HepG2 (cell line): Measurements from ENCODE around the gene MLX. TPM values are rescaled to one million over a fixed set of nuclear protein-coding genes. Genes with fewer than 3 reads are reported as not detected.

Experiments
- ATAC-seq: fragments of 200-7000 bp; cut with Tn5 transposase; 3 replicates; pipeline ENCODE4 v1.9.1; 2020; ENCODE audit warnings: mild to moderate bottlenecking, moderate library complexity
- BruUV-seq: library from RNA; stranded (reverse); fragments of 400-500 nt; replicated peaks from 2 replicates; lab custom pipeline; 2021; lab: Mats Ljungman, UMichigan
- CTCF ChIA-PET: fragments of 300-600 bp; formaldehyde crosslinking; extraction: SDS; loops from one replicate; lab custom pipeline; 2021; ENCODE audit warnings: low total read pairs, inconsistent platforms, low intra/inter-chr PET ratio; lab: Yijun Ruan, JAX
- POLR2A ChIA-PET: fragments of 350-600 bp; sonication (Branson Sonifier 250); formaldehyde crosslinking; loops from one replicate; lab custom pipeline; 2020; ENCODE audit warnings: antibody characterized with exemption, inconsistent platforms; lab: Yijun Ruan, JAX
- DNase-seq: peaks from one replicate; pipeline ENCODE4 v3.0.0-alpha.2; 2015; ENCODE audit warnings: low spot score
- FAIRE-seq: peaks from 3 replicates; lab custom pipeline; 2011; peaks lifted over from hg19 to GRCh38; lab: Jason Lieb, UNC
- H2AFZ ChIP-seq: one replicate; pipeline ENCODE4 v1.6.1; 2011; ENCODE audit warnings: low read length, inconsistent platforms
- H3K27ac ChIP-seq: fragments of 300-600 bp; 3 replicates; pipeline ENCODE4 v1.8.0; 2011; ENCODE audit warnings: mixed run types, mild to moderate bottlenecking, mixed read lengths, low read length, inconsistent platforms; ENCODE audit not compliant: insufficient read depth; ENCODE audit errors: extremely low read length
- H3K27me3 ChIP-seq, 2 experiments: fragments of 200-600 bp in 1 of 2; 2 replicates in 1 of 2; 3 replicates in 1 of 2; pipeline versions ENCODE4 v1.6.0 to v1.8.0; 2011; ENCODE audit warnings: low read length in 2 of 2, mild to moderate bottlenecking in 2 of 2, moderate library complexity in 2 of 2, inconsistent platforms in 1 of 2; ENCODE audit not compliant: insufficient read depth in 2 of 2, control insufficient read depth in 1 of 2
- H3K36me3 ChIP-seq, 2 experiments: fragments of 200-600 bp in 1 of 2; replicated peaks in 1 of 2; 2 replicates in 1 of 2; 3 replicates in 1 of 2; pipeline versions ENCODE4 v1.5.1 to v1.8.0; 2011; ENCODE audit warnings: low read length in 2 of 2, inconsistent platforms in 1 of 2; ENCODE audit not compliant: insufficient read depth in 2 of 2, control insufficient read depth in 1 of 2
- H3K4me1 ChIP-seq: 2 replicates; pipeline ENCODE4 v1.5.1; 2012; ENCODE audit warnings: low read length, inconsistent platforms; ENCODE audit not compliant: insufficient read depth
- H3K4me2 ChIP-seq: 2 replicates; pipeline ENCODE4 v1.6.0; 2011; ENCODE audit warnings: low read depth, low read length, inconsistent platforms
- H3K4me3 ChIP-seq, 3 experiments: fragments of 200-600 bp in 1 of 3; sonication (generic), shearing (Covaris generic) in 1 of 3; replicated peaks in 1 of 3; 2 replicates each; pipeline ENCODE4 v1.5.1; 2011 to 2016; ENCODE audit warnings: low read length in 3 of 3, inconsistent platforms in 2 of 3, low read depth in 2 of 3, mild to moderate bottlenecking in 2 of 3, control low read depth in 1 of 3, mixed read lengths in 1 of 3; ENCODE audit not compliant: insufficient read depth in 1 of 3
- H3K79me2 ChIP-seq: one replicate; pipeline ENCODE4 v1.6.1; 2011; ENCODE audit warnings: low read length, inconsistent platforms; ENCODE audit not compliant: insufficient read depth
- H3K9ac ChIP-seq: 2 replicates; pipeline ENCODE4 v1.6.0; 2011; ENCODE audit warnings: mild to moderate bottlenecking, low read depth, low read length, inconsistent platforms; ENCODE audit not compliant: insufficient read depth
- H3K9me3 ChIP-seq: 2 replicates; pipeline ENCODE4 v1.5.1; 2012; ENCODE audit warnings: mild to moderate bottlenecking, low read length
- H4K20me1 ChIP-seq: 2 replicates; pipeline ENCODE4 v1.6.0; 2011; ENCODE audit warnings: inconsistent platforms, mild to moderate bottlenecking, low read length, moderate library complexity; ENCODE audit not compliant: insufficient read depth
- AGO2 ChIP-seq: fragments of 200-400 bp; formaldehyde crosslinking; optimal IDR thresholded peaks from 2 replicates; pipeline ENCODE3; 2017; ENCODE audit warnings: mild to moderate bottlenecking, low read depth, low read length, moderate library complexity
- RFXANK ChIP-seq: IDR thresholded peaks from 2 replicates; pipeline ENCODE4 v1.6.1; 2016
- ZNF468 ChIP-seq: sonication (generic); formaldehyde crosslinking; IDR thresholded peaks from 2 replicates; pipeline ENCODE4 v1.8.0; 2022; ENCODE audit warnings: mild to moderate bottlenecking, moderate library complexity, missing genetic modification reagents
- ZSCAN9 ChIP-seq: IDR thresholded peaks from 2 replicates; pipeline ENCODE4 v1.6.1; 2016; ENCODE audit warnings: borderline replicate concordance
- WGBS: methylation state at CpG from one replicate; pipeline ENCODE4 v1.1.6; 2017; ENCODE audit warnings: low lambda C conversion rate; 5-methylcytosine and 5-hydroxymethylcytosine counted together
- in situ Hi-C: cut with HindIII; loops from 2 replicates; pipeline ENCODE4 v1.10.0; 2017; ENCODE audit warnings: low pct_unique_long_range_greater_than_20kb; ENCODE audit not compliant: extremely low pct_ligation_motif_present
- intact Hi-C: fragments of 100-400 bp; cut with micrococcal nuclease; formaldehyde crosslinking; loops from one replicate; pipeline ENCODE4 v1.10.0; 2022; ENCODE audit not compliant: unreplicated experiment
- polyA plus RNA-seq, 8 experiments: library from polyadenylated mRNA; depleted of rRNA in 3 of 8; stranded (reverse) in 7 of 8; unstranded in 1 of 8; fragments of >200 nt; fragmentation: Illumina TruSeq in 4 of 8; extraction: Trizol in 4 of 8; gene quantifications; 2 replicates each; pipeline versions ENCODE4 v1.2.1 to v1.2.3, GENCODE V29; 2011 to 2016; ENCODE audit warnings: low read depth in 4 of 8, missing spikeins in 1 of 8, mixed read lengths in 1 of 8; ENCODE audit not compliant: insufficient read depth in 1 of 8
- total RNA-seq, 5 experiments: library from RNA; depleted of rRNA; stranded (reverse); fragments of >200 nt; fragmentation: Illumina TruSeq; extraction: Trizol; gene quantifications; 2 replicates each; pipeline ENCODE4 v1.2.3, GENCODE V29; 2016; ENCODE audit warnings: low read depth in 1 of 5
- TF ChIP-seq, protein P1 (sequence below): sonication (generic); formaldehyde crosslinking; IDR thresholded peaks from 2 replicates; pipeline ENCODE4 v1.8.0; 2022; ENCODE audit warnings: missing genetic modification reagents, low read depth, mild to moderate bottlenecking, borderline replicate concordance
- TF ChIP-seq, protein P2 (sequence below): sonication (generic); formaldehyde crosslinking; IDR thresholded peaks from 2 replicates; pipeline ENCODE4 v1.5.1; 2020; ENCODE audit warnings: mild to moderate bottlenecking, missing genetic modification reagents, borderline replicate concordance

The MLX gene
- total and polyA plus RNA-seq, 2 of the 13 experiments (the other 11 are each of a cell fraction or from before 2014, with no cell fraction given), result 38.9 to 74.4 TPM

DNA sequence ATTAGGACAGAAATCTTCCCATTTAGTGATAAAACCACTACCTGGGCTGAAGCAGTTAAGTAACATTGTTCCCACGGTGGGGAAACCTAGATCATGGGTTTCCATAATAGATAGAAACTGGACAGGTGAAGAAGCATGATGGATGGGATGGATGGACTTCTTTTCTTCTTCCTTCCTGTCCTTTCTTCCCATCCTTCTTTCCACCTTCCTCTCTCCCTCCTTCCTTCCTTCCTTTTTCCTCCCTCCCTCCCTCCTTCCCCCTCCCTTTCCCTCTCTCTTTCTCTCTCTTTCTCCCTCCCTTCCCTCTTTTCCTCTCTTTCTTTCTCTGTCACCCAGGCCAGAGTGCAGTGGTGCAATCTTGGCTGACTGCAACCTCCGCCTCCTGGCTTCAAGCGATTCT is 7.6 kb downstream of the MLX start:
- ChIA-PET CTCF (no interaction called here), POLR2A (interaction anchor here (8.5 kb wide), 1 partner anchor 9 kb away, joined by 128 read pairs; the partner anchor contains the start of genes COASY and MLX)
- no peaks in the 10 kb centered on the region for H4K20me1 ChIP-seq
- ATAC-seq (no peak), DNase-seq (no peak), FAIRE-seq (no peak)
- TF ChIP-seq ZNF468 (CRISPR knock-in tag), result no peak
- no peak for TF ChIP-seq AGO2
- TF ChIP-seq, protein P1, sequence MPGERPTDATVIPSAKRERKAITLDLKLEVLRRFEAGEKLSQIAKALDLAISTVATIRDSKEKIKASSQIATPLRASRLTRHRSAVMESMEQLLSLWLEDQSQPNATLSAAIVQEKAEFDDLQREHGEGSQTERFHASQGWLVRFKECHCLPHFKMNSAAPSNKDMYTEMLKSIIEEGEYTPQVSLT (CRISPR knock-in tag), result no peak
- TF ChIP-seq RFXANK, result no peak
- TF ChIP-seq ZSCAN9 (CRISPR knock-in tag), result no peak
- TF ChIP-seq, protein P2, sequence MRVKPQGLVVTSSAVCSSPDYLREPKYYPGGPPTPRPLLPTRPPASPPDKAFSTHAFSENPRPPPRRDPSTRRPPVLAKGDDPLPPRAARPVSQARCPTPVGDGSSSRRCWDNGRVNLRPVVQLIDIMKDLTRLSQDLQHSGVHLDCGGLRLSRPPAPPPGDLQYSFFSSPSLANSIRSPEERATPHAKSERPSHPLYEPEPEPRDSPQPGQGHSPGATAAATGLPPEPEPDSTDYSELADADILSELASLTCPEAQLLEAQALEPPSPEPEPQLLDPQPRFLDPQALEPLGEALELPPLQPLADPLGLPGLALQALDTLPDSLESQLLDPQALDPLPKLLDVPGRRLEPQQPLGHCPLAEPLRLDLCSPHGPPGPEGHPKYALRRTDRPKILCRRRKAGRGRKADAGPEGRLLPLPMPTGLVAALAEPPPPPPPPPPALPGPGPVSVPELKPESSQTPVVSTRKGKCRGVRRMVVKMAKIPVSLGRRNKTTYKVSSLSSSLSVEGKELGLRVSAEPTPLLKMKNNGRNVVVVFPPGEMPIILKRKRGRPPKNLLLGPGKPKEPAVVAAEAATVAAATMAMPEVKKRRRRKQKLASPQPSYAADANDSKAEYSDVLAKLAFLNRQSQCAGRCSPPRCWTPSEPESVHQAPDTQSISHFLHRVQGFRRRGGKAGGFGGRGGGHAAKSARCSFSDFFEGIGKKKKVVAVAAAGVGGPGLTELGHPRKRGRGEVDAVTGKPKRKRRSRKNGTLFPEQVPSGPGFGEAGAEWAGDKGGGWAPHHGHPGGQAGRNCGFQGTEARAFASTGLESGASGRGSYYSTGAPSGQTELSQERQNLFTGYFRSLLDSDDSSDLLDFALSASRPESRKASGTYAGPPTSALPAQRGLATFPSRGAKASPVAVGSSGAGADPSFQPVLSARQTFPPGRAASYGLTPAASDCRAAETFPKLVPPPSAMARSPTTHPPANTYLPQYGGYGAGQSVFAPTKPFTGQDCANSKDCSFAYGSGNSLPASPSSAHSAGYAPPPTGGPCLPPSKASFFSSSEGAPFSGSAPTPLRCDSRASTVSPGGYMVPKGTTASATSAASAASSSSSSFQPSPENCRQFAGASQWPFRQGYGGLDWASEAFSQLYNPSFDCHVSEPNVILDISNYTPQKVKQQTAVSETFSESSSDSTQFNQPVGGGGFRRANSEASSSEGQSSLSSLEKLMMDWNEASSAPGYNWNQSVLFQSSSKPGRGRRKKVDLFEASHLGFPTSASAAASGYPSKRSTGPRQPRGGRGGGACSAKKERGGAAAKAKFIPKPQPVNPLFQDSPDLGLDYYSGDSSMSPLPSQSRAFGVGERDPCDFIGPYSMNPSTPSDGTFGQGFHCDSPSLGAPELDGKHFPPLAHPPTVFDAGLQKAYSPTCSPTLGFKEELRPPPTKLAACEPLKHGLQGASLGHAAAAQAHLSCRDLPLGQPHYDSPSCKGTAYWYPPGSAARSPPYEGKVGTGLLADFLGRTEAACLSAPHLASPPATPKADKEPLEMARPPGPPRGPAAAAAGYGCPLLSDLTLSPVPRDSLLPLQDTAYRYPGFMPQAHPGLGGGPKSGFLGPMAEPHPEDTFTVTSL (CRISPR knock-in tag), result no peak
- peaks cover 23% of the 10 kb centered on the region for H3K79me2 ChIP-seq
- intact Hi-C loops, result no loop called here
- H3K27ac ChIP-seq, result no peak overlapping the region
- no peaks in the 10 kb centered on the region; a peak in 1 of 5 replicates for H3K27me3 ChIP-seq
- 91% methylated on average over 3 of the region's 3 CpGs for WGBS
- in situ Hi-C loops, result no loop called here
- peaks cover 39% of the 10 kb centered on the region for H3K4me1 ChIP-seq
- no peak overlapping the region for H2AFZ ChIP-seq
- no peak overlapping the region for H3K9ac ChIP-seq
- no TSS peak for BruUV-seq
- H3K4me3 ChIP-seq, result no peak overlapping the region
- no peak overlapping the region for H3K4me2 ChIP-seq
- H3K36me3 ChIP-seq, result peaks cover 29 to 46% of the 10 kb centered on the region in 2 experiments
- H3K9me3 ChIP-seq, result no peaks in the 10 kb centered on the region
